D721Med (cell line): ENCODE results near the gene PI4KA.

Experiments
- DNase-seq: peaks from one replicate; pipeline ENCODE4 v3.0.0; 2011; ENCODE audit warnings: low spot score; ENCODE audit not compliant: insufficient read length
- FAIRE-seq: peaks from 2 replicates; lab custom pipeline; 2011; peaks lifted over from hg19 to GRCh38; lab: Jason Lieb, UNC
- CTCF ChIP-seq: IDR thresholded peaks from 2 replicates; pipeline ENCODE4 v1.5.1; 2012; ENCODE audit warnings: mild to moderate bottlenecking, control low read depth; ENCODE audit not compliant: insufficient read depth; ENCODE audit errors: missing control alignments

Gene PI4KA

DNA sequence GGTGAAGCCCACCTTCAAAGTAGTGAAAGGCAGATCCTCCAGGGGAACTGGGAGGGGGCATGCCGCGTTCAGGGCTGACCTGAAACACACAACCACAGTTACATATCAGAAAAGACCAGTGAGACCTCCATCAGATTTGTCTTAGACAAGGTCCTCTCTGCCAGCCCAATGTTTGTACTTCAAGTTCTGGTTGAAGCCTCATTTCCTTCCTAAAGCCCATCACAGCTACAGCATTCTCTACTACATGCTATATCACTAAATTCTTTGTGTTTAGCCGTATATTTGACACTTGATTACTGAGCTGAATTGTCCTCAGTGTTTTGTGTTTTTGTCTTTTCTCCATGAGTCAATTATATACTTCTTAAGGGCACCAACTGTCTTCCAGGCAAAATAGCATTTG, 40.1 kb downstream of the PI4KA start:
- TF ChIP-seq CTCF, result no peak
- no peak for DNase-seq
- no peak for FAIRE-seq

GRCh38 chr22:20816559-20816958, 42.1 kb downstream of the PI4KA start:
- FAIRE-seq (no peak), DNase-seq (no peak)
- TF ChIP-seq CTCF, result no peak

- DNase-seq (no peak), FAIRE-seq (no peak)
- no peak for TF ChIP-seq CTCF
Measured at GRCh38 chr22:20815477-20816050, 43.0 kb downstream of the PI4KA start.

GRCh38 chr22:20814221-20814808, 44.3 kb downstream of the PI4KA start:
- DNase-seq, result no peak
- FAIRE-seq, result no peak
- no peak for TF ChIP-seq CTCF

DNA sequence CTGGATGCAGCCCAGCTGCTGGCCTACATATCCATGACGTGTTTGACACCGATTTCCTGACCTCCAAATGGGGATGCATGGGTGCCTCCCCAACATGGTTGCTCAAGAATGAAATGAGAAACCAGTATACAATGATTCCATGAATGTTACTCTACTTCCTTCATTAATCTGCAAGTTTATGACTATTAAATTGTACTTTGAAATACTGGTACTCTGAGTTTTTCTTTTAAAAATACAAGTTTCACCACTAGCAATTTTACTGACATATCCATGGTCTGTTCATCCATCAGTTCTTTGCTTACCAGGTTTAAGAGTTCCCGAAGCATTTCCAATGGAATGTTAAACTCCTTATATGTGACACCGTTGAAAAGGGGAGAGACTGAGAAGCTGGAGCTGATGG, 45.6 kb downstream of the PI4KA start:
- DNase-seq (no peak), FAIRE-seq (no peak)
- TF ChIP-seq CTCF, result no peak

DNA sequence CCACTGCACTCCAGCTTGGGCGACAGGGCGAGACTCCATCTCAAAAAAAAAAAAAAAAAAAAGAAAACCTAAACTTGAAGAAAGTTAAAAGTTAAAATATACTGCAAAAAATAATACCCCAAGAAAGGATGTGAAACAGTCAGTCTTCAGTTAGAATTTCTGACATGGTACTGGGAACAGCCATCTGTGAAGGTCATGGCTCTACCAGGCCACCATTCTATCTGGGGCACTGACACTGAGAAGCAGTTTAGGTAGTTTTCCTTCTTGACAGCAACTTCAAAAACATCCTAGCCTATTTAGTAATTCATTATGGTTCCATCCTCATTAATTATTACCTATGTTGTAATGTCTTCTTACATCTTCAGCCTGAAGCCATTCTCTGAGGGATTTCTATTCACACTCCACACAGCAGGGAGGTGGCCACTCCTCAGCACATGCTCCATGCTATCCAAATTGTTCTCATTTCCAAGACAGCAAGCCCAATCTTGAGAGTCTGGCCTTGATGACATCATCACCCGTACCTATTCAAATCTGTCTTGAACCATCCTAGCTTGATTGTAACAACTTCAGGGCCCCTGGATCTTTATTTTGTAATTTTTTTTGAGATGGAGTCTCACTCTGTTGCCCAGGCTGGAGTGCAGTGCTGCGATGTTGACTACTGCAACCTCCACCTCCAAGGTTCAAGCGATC, 46.5 kb downstream of the PI4KA start:
- no peak for TF ChIP-seq CTCF
- DNase-seq, result no peak
- FAIRE-seq, result no peak

- FAIRE-seq, result no peak
- TF ChIP-seq CTCF, result no peak
Measured at GRCh38 chr22:20811171-20811570, 47.4 kb downstream of the PI4KA start.

More at GRCh38 chr22:20811171-20811570, 47.4 kb downstream of the PI4KA start:
- no peak for DNase-seq
